ENCODE measurements around the gene CNDP1. TPM values are rescaled to one million over a fixed set of nuclear protein-coding genes. Genes with fewer than 3 reads are reported as not detected.

The CNDP1 gene
- total RNA-seq, 1 donor from 2014 or later = not detected

DNA sequence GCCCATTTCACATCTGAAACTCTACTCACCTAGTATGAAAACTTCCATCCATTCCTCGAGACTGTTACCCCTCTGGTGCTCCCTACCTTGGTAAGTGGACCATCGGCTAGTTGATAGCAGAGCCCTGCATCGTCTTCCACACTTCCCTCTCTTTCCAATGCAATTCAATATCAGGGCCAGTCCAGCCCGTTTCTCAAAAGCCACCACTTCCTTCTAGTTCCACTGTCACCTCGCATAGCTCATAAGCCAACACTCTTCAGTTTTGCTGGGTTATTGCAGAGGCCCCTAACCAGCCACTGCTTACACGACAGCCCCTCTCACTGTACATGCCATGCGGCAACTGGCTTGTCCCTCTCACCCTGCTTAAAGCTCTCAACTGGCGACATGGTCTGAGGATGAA is 53.1 kb downstream of the CNDP1 start:
- TF ChIP-seq EZH2 (IDR thresholded peaks at IDR 0.05; ENCODE audit: insufficient read depth, low read length) = no peak
- TF ChIP-seq, protein P1, sequence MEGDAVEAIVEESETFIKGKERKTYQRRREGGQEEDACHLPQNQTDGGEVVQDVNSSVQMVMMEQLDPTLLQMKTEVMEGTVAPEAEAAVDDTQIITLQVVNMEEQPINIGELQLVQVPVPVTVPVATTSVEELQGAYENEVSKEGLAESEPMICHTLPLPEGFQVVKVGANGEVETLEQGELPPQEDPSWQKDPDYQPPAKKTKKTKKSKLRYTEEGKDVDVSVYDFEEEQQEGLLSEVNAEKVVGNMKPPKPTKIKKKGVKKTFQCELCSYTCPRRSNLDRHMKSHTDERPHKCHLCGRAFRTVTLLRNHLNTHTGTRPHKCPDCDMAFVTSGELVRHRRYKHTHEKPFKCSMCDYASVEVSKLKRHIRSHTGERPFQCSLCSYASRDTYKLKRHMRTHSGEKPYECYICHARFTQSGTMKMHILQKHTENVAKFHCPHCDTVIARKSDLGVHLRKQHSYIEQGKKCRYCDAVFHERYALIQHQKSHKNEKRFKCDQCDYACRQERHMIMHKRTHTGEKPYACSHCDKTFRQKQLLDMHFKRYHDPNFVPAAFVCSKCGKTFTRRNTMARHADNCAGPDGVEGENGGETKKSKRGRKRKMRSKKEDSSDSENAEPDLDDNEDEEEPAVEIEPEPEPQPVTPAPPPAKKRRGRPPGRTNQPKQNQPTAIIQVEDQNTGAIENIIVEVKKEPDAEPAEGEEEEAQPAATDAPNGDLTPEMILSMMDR (IDR thresholded peaks at IDR 0.05; ENCODE audit: insufficient read depth, low read depth, low read length) = no peak
- no peak for FAIRE-seq
- Histone ChIP-seq H3K36me3 (ENCODE audit: insufficient read depth, low read length) (no peaks in the 10 kb centered on the region), H3K79me2 (ENCODE audit: insufficient read depth, low read length) (no peaks in the 10 kb centered on the region), H3K27ac (ENCODE audit: low read depth, low read length) (no peak overlapping the region), H4K20me1 (ENCODE audit: insufficient read depth, low read length) (no peaks in the 10 kb centered on the region), H3K4me3 (ENCODE audit: insufficient read depth, low read depth, low read length) (no peak overlapping the region), H2AFZ (ENCODE audit: low read depth, low read length) (no peak overlapping the region), H3K4me2 (ENCODE audit: low read length) (no peak overlapping the region), H3K9ac (ENCODE audit: low read length) (no peak overlapping the region), H3K27me3 (ENCODE audit: insufficient read depth, low read length) (no peaks in the 10 kb centered on the region), H3K4me1 (ENCODE audit: insufficient read depth, low read length) (no peaks in the 10 kb centered on the region), H3K9me3 (ENCODE audit: insufficient read depth, low read depth, low read length) (no peaks in the 10 kb centered on the region)
- Mint-ChIP-seq H3K36me3 (ENCODE audit: low read depth, unreplicated experiment) (no peaks in the 10 kb centered on the region), H3K27ac (ENCODE audit: unreplicated experiment) (no peak overlapping the region), H3K4me3 (ENCODE audit: unreplicated experiment) (no peak overlapping the region), H3K4me1 (ENCODE audit: low read depth, unreplicated experiment) (no peaks in the 10 kb centered on the region), H3K27me3 (ENCODE audit: low read depth, unreplicated experiment) (peaks cover 31% of the 10 kb centered on the region), H3K9me3 (ENCODE audit: unreplicated experiment) (no peaks in the 10 kb centered on the region)
- DNase-seq (ENCODE audit: low read depth) = no peak

DNA sequence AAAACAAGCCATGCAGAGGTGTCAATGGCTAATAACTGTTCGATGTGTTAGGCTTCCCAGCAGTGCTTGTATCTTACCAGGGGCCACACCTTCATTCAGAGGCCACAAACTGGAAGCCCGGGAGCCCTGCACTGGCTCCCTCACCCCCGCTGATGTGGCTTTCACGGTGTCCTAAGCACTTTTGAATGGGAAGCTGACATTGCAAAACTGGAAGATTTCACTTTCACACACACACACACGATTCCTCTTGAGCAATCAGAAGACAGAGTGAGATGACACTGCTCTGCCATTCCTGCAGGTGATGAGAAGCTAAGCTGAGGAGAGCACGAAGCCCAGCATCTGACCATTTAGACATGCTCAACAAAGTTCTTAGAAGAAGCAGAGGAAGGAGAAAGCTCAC is 54.7 kb downstream of the CNDP1 start:
- no peak overlapping the region for H2AFZ ChIP-seq (ENCODE audit: low read depth, low read length)
- no peak overlapping the region for H3K9ac ChIP-seq (ENCODE audit: low read length)
- Mint-ChIP-seq H3K27me3 (ENCODE audit: low read depth, unreplicated experiment) (peaks cover 26% of the 10 kb centered on the region), H3K27ac (ENCODE audit: unreplicated experiment) (no peak overlapping the region), H3K9me3 (ENCODE audit: unreplicated experiment) (no peaks in the 10 kb centered on the region), H3K4me3 (ENCODE audit: unreplicated experiment) (no peak overlapping the region), H3K4me1 (ENCODE audit: low read depth, unreplicated experiment) (no peaks in the 10 kb centered on the region), H3K36me3 (ENCODE audit: low read depth, unreplicated experiment) (peaks cover 2% of the 10 kb centered on the region)
- TF ChIP-seq, protein P1 (IDR thresholded peaks at IDR 0.05; ENCODE audit: insufficient read depth, low read depth, low read length) = no peak
- no peaks in the 10 kb centered on the region for H3K27me3 ChIP-seq (ENCODE audit: insufficient read depth, low read length)
- no peaks in the 10 kb centered on the region for H3K36me3 ChIP-seq (ENCODE audit: insufficient read depth, low read length)
- no peak overlapping the region for H3K27ac ChIP-seq (ENCODE audit: low read depth, low read length)
- no peaks in the 10 kb centered on the region for H4K20me1 ChIP-seq (ENCODE audit: insufficient read depth, low read length)
- no peaks in the 10 kb centered on the region for H3K79me2 ChIP-seq (ENCODE audit: insufficient read depth, low read length)
- no peak for DNase-seq (ENCODE audit: low read depth)
- no peak for FAIRE-seq
- H3K4me1 ChIP-seq (ENCODE audit: insufficient read depth, low read length) = no peaks in the 10 kb centered on the region
- no peak overlapping the region for H3K4me2 ChIP-seq (ENCODE audit: low read length)
- no peak overlapping the region for H3K4me3 ChIP-seq (ENCODE audit: insufficient read depth, low read depth, low read length)
- H3K9me3 ChIP-seq (ENCODE audit: insufficient read depth, low read depth, low read length) = no peaks in the 10 kb centered on the region

DNA sequence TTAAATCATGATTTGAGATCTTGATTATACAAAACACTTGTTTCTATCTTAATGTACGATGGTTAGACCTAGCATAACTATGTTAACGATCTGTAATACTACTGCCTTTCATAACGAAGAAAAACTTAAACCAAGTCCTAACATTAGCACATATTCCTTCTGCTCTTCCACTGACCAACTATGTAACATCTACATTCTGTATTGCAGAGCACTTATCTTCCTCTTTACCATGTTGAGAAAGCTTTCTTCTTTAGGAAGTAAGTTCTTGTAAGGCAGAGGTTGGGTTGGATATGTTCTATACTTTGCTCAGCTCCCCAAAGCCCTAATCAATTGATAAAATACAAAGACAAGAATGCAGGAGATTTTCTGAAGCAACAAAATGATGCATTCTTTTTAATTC is 55.5 kb downstream of the CNDP1 start:
- Histone ChIP-seq H4K20me1 (ENCODE audit: insufficient read depth, low read length) (no peaks in the 10 kb centered on the region), H3K9me3 (ENCODE audit: insufficient read depth, low read depth, low read length) (no peaks in the 10 kb centered on the region), H3K4me2 (ENCODE audit: low read length) (no peak overlapping the region), H3K79me2 (ENCODE audit: insufficient read depth, low read length) (peaks cover under 1% of the 10 kb centered on the region), H3K4me1 (ENCODE audit: insufficient read depth, low read length) (no peaks in the 10 kb centered on the region), H3K36me3 (ENCODE audit: insufficient read depth, low read length) (no peaks in the 10 kb centered on the region), H3K27ac (ENCODE audit: low read depth, low read length) (no peak overlapping the region), H2AFZ (ENCODE audit: low read depth, low read length) (no peak overlapping the region), H3K9ac (ENCODE audit: low read length) (no peak overlapping the region), H3K4me3 (ENCODE audit: insufficient read depth, low read depth, low read length) (no peak overlapping the region), H3K27me3 (ENCODE audit: insufficient read depth, low read length) (no peaks in the 10 kb centered on the region)
- no peaks in the 10 kb centered on the region for H3K4me1 Mint-ChIP-seq (ENCODE audit: low read depth, unreplicated experiment)
- peaks cover 2% of the 10 kb centered on the region for H3K36me3 Mint-ChIP-seq (ENCODE audit: low read depth, unreplicated experiment)
- FAIRE-seq = no peak
- TF ChIP-seq, protein P1 (IDR thresholded peaks at IDR 0.05; ENCODE audit: insufficient read depth, low read depth, low read length) = no peak
- no peak for TF ChIP-seq EZH2 (IDR thresholded peaks at IDR 0.05; ENCODE audit: insufficient read depth, low read length)
- peaks cover 26% of the 10 kb centered on the region for H3K27me3 Mint-ChIP-seq (ENCODE audit: low read depth, unreplicated experiment)
- H3K4me3 Mint-ChIP-seq (ENCODE audit: unreplicated experiment) = no peak overlapping the region
- no peak for DNase-seq (ENCODE audit: low read depth)
- H3K9me3 Mint-ChIP-seq (ENCODE audit: unreplicated experiment) = no peaks in the 10 kb centered on the region
- no peak overlapping the region for H3K27ac Mint-ChIP-seq (ENCODE audit: unreplicated experiment)
